CD4-positive, alpha-beta T cell treated with Interleukin-6 at 100 ng/mL for 8 hours (primary cell): ENCODE data around the gene HOXD9.
A peak's percentile ranks its signal among the peaks of the same experiment; 100 is the strongest.

Experiments used
- DNase-seq: peaks from one replicate; pipeline ENCODE4 v3.0.0-alpha.2; 2020; ENCODE audit warnings: mixed read lengths, low spot score

The HOXD9 gene

DNA sequence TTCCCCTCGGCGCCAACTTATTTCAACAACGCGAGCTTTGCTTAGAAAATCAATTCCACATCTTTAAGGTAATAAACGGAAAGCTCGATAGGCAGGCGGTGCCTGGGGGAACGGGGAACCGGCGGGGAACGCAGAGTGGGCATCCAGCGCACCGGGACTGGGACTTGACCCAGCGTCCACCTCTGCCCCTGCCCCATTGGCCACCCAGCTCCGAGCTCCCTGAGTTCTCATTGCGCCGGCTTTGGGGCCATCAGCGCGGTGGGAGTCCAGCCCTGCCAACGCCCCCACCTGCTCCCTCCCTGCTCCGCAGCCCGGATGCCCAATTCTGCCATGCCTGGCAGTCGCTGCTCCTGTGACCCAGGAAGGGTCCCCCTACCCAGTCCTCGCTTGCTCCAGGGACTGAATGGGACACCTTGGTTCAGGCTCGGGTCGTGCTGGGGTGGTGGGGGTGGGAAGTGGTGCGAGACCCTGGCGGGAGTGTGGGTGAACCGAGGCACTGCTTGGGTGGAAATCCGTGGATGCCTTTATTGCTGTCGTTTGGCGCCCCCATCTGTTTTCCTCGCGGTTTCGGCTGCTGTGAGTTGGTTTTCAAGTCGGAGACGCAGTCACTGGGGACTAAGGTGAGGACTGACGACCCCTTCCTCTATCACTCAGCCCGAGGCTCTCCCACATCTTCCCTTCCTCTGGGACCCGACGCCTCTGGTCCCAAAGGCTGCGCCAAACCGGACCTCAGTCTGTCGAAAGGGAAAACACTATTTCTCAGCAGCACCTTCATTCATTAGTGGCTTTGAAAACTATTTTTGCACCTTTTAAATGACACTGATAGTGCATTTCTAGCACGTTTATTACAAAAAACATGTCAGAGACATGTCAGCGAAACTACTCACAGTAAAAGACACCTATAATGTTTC lies 36.4 kb upstream of the HOXD9 start:
- DNase-seq, result no peak

DNA sequence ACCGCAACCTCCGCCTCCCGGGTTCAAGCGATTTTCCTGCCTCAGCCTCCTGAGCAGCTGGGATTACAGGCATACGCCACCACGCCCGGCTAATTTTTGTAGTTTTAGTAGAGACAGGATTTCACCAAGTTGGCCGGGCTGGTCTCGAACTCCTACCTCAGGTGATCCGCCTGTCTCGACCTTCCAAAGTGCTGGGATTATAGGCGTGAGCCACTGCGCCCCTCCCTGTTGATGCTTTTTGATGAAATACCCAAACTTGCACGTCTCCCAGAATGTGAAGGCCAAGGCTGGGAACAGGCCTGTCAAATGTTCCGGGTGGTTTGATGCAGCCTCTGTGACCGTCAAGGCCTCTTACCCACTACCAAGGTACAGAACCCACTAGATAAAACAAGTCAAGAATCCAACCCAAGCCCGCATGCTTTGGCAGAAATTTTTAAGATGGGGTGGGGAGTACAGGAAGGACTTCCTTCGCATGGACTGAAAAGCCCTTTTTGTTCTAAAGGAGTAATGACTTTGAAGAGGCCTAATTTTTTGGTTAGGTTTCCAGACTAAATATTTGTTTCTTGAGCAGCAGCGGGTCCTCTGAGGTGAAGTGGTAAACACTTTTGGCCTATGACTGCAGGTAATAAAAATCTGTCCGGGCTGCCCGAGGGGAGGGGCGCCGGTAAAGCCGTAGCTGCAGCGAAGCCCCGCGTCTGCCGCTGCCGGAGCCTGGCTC lies 35.0 kb upstream of the HOXD9 start:
- no peak for DNase-seq

DNA sequence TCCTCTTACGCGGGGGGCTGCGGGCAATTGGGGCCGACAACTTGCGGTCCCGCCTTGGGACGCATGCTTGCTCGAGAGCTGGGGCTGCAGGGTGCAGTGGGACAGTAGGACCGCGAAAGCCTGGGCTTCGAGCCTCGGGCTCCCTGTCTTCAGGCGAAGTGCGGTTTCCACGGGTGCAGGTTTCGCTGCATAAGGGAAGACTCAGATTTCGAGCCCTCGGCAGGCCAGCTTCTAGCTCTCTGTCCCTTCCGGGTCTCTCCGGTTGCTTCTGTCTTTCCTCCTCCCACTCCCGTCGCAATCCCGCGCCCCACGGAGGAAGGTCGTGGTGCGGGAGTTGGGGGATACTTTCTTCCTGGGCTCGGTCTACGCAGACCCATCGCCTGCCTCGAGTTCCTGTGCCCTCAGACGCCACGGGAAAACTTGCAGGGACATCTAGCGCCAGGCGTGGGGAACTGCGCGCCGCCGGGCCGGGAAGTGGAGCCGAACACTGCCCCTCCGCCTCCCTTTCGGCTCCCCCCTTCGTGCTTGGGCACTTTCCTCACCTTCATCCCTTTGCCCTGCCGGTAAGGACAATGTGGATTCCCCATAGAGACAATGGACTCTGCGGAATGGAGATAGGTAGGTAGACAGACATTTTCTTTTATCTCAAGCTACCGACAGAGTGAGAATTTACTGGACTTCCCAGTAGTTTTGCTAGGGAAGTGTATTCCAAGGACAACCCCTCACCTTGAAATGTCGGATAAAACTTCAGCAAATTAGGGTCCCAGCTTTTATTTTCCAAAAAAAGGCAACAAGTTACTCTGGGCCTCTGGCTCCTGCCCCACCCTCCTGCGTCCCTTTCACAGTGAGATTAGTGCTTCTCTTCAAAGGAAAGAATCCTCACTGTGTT lies 34.2 kb upstream of the HOXD9 start:
- no peak for DNase-seq

DNA sequence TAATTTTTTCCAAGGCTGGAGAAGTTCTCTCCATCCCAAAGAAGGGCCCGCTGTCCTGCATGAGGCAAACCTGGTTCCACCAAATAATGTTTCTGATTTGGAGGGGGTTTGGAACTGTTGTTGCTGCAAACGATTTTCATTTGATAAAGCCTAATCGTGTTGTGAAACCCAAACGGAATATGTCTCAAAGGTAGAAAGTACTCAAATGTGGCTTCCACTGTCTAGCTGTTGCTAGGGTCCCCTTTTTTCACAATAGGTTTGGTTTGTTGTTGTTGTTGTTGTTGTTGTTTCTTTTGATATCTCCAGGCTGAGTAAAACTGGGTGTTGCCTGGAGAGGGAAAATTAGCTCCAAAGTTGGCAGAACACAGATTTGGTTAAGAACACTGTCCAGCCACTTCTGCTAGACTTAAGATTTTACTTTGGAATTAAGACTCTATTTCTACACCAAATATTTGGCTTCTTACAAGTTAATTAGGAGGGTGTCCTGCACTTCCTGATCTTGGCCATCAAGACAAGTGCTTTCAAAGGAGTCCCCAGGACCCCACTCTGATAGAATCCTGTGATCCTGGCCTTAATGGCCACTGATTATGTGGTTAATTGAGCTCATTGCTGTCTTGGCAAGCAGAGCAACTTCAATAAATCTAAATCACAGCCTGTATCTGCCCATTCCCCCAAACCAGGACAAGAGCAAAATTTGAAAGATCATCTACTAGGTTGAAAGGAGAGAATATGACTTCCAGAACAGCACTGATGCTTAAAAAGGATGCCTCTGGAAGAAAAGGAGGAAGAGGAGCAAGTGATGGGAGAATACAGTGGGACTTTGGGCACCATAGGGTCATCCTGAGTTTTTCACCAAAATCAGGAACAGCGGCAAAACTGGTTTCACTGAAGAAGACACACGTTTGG lies 33.3 kb upstream of the HOXD9 start:
- DNase-seq, result no peak

DNA sequence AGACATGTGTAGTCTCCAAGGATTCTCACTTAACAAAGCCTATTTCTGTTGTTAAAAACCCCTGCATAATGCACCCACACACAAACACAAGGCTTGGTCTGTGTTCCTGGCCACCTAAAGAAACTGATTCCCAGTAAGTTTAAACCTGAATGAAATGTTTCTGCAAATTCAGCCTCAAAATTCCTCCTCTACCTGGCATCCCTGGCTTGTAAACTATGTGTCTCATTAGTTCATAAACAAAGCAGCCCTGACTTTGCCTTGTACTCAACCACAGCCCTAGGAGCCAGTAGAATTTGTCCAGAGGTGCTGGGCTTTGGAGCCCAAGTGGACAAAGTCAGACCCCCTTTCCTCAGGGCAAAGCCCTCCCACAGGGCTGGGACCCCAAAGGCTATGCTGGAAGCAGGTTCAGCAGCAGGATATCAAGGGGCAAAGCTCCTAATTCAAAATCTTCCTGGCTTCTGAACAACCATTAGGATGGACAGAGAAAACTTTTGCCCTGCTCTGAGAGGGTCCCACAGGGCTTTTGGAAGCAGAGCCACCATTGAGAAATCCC lies 32.6 kb upstream of the HOXD9 start:
- DNase-seq, result no peak

DNA sequence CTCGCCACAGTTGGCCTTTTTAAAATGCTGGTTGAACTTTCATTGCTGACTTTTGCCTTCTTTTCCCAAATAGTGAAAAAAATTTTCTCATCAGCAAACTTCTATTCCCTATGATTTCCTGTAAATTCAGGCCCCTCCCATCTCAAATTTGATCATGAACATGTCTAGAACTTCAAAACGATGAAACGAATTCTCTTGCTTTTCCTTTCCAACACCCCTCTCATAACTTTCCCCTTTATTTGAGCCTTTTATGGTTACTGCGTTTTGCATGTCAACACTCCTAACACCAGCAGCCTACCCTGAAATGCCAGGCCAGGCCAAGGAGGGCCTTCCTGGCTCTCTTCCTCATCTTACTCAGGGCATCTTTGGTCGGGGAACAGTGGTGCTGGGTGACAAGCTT lies 31.7 kb upstream of the HOXD9 start:
- no peak for DNase-seq

DNA sequence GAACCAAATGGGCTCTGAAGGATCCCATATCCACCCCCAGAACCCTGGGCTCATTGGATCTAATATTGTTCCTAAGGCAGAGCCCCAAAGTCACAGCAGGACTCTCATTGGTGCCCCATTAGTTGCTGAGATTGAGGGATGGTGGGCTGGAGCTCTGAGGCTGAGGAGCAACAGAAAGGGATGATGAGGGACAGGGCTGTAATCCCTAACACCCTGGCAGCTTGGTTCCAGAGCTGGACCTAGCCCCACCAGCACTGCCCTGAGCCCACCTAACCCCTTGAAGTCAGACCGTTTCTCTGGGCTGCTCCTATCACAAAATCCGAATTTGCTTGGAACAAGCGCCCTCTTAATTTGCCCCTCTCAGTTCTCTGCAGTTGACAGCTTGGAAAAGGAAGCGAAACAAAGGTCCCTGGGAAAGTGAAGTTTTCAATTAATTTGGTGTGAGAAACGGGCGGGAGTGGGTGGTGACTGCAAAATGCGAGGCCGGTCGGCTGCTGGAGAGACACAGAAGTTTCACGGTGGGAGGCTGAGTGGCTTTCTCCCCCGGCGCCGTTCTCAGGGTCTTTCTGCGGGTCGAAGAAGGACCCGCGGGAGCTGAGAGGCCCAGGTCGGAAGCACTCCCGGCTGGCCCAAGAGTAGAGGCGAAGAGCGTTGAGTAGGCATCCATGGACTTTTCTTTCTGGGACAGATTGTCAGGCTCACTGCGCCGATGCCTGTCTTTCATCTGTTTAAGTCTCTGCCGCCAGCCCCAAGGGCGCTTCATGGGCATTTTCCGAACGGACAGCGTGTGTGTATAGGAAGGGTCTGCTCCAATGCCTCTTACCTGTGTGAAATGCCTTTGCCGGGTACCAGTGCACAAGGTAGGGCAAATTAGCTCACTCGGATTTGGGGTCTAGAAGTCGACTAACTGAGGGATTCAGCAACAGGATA lies 30.9 kb upstream of the HOXD9 start:
- no peak for DNase-seq

DNA sequence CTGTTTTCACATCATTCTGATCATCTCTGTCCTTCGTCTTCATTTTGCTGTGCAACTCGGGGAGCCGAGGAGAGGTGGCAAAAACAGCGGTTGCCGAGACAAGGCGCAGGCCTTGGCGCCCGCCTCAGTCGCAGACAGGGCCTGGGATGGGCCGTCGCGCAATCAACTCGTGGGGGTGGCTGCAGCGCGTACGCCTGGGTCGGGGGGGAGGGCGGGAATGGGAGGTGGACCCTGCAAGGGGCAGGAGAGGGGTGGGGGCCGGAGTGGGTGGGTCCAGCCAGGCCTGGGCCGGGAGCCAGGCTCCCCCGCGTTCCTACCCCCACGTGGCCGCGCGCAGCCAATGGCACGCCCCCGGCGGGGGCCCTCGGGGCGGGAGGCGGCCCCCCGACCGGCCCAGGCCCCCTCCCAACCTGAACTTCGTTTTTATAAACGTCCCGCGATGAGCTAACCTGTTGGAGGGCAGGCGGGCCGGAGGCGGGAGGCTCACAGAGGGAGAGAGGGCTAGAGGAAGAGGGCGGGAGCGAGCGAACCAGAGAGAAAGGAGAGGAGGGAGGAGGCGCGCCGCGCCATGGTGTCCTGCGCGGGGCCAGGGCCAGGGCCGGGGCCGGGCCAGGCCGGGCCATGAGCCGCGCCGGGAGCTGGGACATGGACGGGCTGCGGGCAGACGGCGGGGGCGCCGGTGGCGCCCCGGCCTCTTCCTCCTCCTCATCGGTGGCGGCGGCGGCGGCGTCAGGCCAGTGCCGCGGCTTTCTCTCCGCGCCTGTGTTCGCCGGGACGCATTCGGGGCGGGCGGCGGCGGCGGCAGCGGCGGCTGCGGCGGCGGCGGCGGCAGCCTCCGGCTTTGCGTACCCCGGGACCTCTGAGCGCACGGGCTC lies 30.0 kb upstream of the HOXD9 start, which contains the start of gene HOXD13:
Gene HOXD13 (plus strand): TSS at position 452 of the 875 bp plus-strand sequence. CDS start 170 bp downstream, at position 622.
- no peak for DNase-seq

DNA sequence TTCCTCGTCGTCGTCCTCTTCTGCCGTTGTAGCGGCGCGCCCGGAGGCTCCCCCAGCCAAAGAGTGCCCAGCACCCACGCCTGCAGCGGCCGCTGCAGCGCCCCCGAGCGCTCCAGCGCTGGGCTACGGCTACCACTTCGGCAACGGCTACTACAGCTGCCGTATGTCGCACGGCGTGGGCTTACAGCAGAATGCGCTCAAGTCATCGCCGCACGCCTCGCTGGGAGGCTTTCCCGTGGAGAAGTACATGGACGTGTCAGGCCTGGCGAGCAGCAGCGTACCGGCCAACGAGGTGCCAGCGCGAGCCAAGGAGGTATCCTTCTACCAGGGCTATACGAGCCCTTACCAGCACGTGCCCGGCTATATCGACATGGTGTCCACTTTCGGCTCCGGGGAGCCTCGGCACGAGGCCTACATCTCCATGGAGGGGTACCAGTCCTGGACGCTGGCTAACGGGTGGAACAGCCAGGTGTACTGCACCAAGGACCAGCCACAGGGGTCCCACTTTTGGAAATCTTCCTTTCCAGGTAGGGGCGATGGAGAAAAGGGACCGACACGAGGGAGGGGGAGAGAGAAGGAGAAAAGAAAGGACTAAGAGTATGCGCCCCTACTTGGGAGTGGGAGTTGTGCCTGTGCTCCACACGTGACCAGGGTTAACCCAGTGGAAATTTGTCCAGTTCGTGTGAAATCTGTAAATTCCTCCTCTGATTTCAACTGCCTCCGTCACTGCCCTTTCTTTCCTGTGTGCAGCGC lies 29.2 kb upstream of the HOXD9 start:
- no peak for DNase-seq

DNA sequence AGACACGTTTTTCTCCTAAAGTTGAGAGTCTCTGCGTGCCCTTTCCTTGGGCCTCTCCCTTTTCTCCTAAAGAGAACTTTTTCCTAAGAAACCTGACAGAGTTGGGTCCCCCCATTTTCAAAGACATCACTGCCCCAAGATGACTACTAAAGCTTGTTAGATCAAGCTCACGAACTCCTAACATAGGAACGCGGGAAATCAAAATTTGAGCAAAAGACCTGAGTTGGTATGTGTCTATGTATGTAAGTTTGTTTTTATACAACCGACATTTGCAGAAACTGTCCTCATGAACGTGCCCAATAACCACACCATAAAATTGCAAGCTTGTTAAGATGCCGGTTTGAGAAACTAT lies 28.6 kb upstream of the HOXD9 start:
- no peak for DNase-seq

DNA sequence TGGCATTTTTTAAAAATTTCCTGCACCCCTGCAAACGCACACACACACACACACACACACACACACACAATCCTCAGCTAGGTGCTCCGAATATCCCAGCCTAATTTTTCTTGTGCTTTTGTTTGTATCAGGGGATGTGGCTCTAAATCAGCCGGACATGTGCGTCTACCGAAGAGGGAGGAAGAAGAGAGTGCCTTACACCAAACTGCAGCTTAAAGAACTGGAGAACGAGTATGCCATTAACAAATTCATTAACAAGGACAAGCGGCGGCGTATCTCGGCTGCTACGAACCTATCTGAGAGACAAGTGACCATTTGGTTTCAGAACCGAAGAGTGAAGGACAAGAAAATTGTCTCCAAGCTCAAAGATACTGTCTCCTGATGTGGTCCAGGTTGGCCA lies 28.2 kb upstream of the HOXD9 start:
- no peak for DNase-seq

DNA sequence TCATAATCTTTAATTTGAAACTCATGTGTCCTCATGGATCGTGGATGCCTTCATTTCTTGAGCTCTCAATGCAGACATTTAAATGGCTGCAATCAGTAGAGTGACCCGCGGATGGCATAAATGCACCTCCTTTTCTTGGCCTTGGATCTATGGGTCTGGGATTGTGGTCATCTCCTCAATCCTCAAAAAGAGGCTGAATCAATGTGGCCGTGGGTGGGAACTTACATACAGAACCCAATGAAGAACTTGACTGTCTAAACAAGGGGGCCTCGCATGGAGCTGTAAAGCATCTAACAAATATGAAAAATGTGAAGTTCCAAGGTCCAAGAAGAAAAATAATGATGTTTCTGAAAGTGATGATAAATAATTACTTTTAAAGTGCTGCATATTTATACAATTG lies 27.1 kb upstream of the HOXD9 start:
- DNase-seq, result no peak

DNA sequence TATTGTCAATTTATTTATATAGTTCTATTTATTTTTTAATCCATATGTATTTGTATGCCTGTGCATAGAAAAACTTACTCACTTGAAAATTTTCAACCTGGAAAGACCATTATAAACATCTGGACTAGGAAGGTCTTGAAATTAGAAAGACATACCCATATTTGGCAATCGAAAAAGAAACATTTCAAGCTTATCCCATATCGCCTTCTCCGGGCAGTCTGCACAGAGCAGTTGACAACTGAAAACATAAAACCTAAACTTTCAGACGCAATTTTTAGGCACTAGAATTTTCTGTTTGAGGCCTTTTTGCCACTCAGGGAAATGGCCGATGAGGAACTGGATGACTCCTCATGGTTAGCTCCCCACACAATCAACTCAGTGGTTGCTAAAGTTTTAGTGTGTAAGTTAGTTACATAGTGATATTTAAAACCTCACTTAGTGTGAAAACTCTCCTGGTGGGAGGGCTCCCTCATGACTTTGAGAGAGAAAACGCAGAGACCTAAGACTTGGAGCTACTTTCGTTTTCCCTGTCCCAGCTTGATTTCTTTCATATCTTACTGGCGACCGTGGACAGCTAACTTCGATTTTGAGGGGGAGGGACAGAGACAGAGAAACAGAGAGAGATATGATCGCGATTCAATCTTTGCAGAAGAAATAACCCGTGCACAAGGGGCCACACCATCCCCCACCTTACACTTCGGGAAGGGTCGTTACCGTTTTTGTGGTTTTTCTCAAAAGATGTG lies 26.1 kb upstream of the HOXD9 start:
- no peak for DNase-seq

DNA sequence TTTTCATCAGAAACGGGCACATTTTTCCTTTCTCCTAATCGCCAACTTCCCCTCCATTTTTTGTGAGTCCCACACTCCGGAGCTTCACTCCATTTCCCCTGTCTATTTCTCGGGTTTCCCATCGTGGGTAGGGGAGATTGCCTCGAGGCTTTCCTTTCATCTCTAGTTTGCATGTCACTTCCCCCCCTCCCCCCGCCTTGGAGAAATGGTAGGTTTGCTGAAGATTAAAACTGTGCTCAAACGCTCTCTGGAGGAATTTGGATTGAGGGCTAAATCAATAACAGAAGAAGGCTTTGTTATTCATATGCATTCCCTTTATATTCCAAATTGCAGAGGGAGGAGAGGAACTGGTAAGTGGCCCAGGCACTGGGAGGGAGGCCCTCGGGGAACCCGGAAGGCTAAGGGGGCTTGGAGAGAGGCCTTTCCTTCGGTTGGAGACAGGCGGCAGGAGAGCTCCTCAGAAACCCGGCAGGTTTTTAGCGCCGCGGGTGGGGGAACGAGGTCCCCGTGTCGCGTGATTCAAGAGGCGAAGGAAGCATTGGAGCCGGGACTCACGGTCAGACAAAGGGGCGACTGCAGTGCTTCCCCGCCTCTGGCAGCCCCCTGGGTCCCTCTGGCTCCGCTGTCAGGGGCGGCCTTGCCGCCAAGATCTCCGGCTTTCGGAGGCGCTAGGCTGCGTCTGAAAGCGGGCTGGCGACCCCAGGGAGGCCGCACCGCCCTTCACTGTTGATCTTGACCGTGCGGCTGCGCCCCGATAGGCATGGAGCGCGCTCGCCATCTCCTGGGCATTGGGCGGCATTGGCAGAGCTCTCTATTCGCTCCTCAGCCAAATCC lies 25.3 kb upstream of the HOXD9 start:
- DNase-seq, result peak; percentile 38

DNA sequence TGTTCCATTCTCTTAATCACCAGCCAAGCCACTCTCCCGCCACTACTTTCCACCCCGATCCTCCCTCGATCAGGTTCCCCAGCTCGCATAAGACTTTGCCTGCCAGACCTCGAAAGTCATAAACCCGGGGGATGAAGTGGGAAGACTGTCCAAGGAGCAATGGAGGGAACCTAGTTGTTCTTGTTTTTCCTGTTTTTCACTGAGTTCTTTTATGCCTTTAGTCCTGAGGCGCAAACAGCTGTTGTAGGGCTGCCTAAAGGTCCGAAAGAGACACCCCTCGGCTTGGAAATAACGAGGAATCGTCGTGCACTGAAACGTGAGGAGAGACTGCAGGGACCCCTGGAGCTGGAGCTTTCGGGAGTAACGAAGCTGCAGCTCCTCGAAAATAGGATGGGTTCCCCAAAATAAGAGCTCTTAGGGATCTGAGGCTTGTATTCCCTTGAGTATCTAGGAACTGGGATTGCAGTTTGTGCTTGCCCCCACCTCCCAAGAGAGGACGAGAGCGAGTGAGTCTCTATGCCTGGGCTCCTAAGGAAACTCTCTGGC lies 24.6 kb upstream of the HOXD9 start:
- DNase-seq, result no peak
